AG09309 (cell line): ENCODE measurements around the gene FOXN3.

ENCODE experiments used
- DNase-seq: peaks from one replicate; pipeline ENCODE4 v3.0.0-alpha.2; 2010; ENCODE audit warnings: low read depth
- H3K4me3 ChIP-seq: 2 replicates; pipeline ENCODE4 v1.5.1; 2011; ENCODE audit warnings: mild to moderate bottlenecking, low read depth, low read length, moderate library complexity; ENCODE audit not compliant: control insufficient read depth
- TF ChIP-seq, protein P1 (sequence below): IDR thresholded peaks from 2 replicates; pipeline ENCODE4 v1.5.1; 2011; ENCODE audit warnings: mild to moderate bottlenecking, low read depth, low read length, inconsistent platforms; ENCODE audit not compliant: insufficient read depth, control insufficient read depth; ENCODE audit errors: missing control alignments

The FOXN3 gene

DNA sequence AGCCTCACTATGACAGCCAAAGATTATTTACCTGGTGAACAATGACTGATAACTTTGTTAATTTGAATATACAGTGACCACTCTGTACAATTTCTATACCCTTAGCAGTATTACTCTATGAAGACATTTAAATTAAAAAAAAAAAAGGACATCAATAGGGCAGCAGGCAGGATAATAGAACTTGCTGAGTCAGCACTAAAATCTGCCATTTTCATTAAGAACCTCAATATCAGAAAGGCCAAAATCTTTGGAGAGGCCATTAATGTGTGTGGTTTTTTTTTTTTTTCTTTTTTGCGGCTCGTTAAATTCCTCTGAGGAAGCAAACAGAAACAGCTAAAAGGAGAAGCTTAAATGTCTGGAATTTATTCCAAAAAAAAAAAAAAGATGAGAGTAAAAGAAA lies 73.7 kb downstream of the FOXN3 start:
- H3K4me3 ChIP-seq, result no peak overlapping the region
- no peak for DNase-seq
- TF ChIP-seq, protein P1, sequence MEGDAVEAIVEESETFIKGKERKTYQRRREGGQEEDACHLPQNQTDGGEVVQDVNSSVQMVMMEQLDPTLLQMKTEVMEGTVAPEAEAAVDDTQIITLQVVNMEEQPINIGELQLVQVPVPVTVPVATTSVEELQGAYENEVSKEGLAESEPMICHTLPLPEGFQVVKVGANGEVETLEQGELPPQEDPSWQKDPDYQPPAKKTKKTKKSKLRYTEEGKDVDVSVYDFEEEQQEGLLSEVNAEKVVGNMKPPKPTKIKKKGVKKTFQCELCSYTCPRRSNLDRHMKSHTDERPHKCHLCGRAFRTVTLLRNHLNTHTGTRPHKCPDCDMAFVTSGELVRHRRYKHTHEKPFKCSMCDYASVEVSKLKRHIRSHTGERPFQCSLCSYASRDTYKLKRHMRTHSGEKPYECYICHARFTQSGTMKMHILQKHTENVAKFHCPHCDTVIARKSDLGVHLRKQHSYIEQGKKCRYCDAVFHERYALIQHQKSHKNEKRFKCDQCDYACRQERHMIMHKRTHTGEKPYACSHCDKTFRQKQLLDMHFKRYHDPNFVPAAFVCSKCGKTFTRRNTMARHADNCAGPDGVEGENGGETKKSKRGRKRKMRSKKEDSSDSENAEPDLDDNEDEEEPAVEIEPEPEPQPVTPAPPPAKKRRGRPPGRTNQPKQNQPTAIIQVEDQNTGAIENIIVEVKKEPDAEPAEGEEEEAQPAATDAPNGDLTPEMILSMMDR, result no peak

DNA sequence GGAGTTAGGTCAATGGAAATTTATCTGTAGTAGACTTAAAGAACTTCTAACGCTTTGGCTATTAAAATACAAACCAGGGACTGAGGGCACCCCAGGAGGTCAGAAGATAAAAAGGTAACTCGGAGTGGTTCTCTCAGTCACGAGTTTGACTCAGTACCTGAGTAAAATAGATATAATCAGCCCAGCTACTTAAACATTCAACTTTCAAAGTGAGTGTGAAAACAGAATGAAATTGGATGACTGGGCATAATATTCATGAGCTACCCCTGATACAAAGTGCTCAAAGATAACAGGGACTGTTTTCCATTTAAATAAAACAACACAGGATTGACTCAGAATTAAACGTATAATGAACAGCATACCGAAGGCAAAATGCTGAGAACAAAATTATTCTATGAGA lies 75.0 kb downstream of the FOXN3 start:
- TF ChIP-seq, protein P1, result no peak
- no peak for DNase-seq
- no peak overlapping the region for H3K4me3 ChIP-seq

DNA sequence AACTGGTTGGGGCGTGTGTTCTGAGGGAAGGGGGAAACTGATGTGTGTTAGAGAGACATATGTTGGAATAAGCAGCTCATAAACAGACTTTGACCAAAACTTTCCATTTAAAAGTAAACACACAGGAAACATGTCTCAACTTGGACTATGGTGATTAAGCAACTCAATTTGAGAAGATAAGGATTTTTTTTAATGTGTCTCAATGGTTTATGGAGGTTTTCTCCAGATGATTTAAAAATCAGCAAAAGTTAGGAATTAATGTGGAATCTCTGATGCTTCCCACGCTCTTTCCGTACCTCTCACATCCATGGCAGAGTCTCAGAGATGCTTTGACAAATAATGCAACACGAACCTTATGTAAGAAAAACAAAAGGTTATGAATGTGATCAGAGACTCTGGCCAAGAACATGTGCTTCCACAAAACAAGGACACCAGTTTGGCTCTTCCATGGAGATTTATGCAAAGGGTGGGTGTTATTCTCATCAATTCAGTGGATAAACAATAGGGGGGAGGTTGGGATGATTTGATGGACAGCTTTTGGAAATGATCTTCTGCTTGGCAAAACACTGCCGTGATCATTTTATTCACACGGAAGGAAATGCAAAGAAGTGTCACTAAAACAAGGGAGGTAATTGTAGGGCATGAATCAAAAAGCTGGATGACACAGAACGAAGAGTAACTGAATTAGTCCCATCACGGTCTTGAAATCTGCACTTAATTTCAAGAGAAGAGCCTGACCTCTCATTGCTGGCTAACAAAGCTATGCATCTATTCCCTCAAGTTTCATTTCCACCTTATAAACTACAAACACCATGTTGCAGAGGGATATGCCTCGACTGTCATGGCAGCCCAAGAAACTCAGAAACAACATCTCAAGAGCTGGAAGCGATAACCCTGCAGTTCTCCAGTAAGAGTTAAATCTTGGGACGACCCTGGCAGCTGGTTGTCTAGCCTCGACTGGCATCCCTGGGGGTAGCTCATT lies 76.5 kb downstream of the FOXN3 start:
- peak; percentile 43 for DNase-seq
- H3K4me3 ChIP-seq, result no peak overlapping the region

DNA sequence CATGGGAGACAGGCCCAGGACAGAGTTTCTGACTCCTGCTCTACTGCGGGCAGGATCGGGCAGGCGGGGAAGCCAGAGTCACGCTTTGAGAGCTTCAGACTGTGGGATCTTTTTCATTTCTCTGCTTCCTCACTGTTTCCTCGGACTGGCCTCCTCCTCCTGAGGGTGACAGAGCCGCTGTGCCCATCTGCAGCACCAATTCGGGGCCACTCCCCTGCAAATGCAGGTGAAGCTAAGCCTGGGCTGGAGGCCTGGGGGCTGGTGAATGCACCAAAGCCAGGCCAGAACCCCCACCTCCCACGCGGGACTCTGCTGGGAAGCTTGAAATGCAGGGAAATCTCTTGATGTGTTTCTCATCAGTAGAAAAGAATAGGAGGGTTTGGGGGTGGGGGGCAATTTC lies 77.5 kb downstream of the FOXN3 start:
- no peak overlapping the region for H3K4me3 ChIP-seq
- no peak for DNase-seq
- TF ChIP-seq, protein P1, result no peak

More for the DNA sequence above, 76.5 kb downstream of the FOXN3 start:
- TF ChIP-seq, protein P1, result no peak

DNA sequence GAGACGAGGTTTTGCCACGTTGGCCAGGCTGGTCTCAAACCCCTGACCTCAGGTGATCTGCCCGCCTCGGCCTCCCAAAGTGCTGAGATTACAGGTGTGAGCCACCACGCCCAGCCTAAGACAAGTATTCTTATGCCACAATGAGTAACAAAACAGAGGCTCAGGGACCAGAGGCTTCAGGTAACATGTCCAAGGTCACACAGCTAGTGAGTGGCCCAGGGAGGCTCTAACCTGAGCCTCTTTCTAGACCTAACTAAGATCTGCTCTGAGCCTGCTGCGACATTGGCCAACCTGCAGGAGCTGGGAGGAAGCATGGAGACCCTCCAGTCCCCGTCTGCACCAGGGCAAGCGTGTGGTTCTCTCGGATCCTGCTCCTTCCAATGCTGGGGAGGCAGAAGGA lies 77.9 kb downstream of the FOXN3 start:
- no peak overlapping the region for H3K4me3 ChIP-seq
- DNase-seq, result no peak
- TF ChIP-seq, protein P1, result no peak

DNA sequence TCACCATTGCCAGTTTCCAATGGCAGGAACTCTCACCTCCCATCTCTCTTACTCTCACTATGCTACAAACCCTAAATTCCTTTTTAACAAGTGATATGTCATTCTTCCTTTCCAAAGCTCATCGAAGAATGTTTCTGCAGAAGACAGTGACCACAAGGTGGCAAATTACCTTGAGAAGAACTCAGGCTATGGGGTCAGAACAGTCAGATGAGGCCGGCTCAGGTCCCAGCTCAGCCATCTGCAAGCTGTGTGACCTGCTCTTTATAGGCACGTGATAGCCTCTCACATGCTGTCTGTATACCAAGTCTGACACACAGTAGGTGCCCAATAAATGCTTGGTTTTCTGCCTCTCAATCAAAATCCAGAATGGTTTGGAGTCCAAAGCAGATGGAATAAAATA lies 80.7 kb downstream of the FOXN3 start:
- TF ChIP-seq, protein P1, result no peak
- no peak for DNase-seq
- no peak overlapping the region for H3K4me3 ChIP-seq
